Liver (tissue), 9 donors: Measurements from ENCODE around the gene MYOM3. TPM values are rescaled to one million over a fixed set of nuclear protein-coding genes. Genes with fewer than 3 reads are reported as not detected.

Source experiments
- DNase-seq: peaks from one replicate; pipeline ENCODE4 v3.0.0-alpha.2; 2017; ENCODE audit warnings: low spot score
- H3K27ac ChIP-seq, 2 donors: one replicate each; pipeline ENCODE4 v1.7.0; 2013; ENCODE audit warnings: inconsistent platforms in 2 of 2, low read length in 2 of 2, control low read depth in 1 of 2, low read depth in 1 of 2, mild to moderate bottlenecking in 1 of 2
- H3K27me3 ChIP-seq, 4 donors: one replicate each; pipeline versions ENCODE4 v1.6.1 to v1.7.0; 2013; ENCODE audit warnings: low read length in 3 of 4, inconsistent platforms in 1 of 4, mild to moderate bottlenecking in 1 of 4, moderate library complexity in 1 of 4; ENCODE audit not compliant: control insufficient read depth in 4 of 4, insufficient read depth in 4 of 4
- H3K36me3 ChIP-seq, 4 donors: one replicate each; pipeline versions ENCODE4 v1.6.1 to v1.7.0; 2013; ENCODE audit warnings: low read length in 3 of 4, mild to moderate bottlenecking in 3 of 4, low read depth in 1 of 4, moderate library complexity in 1 of 4; ENCODE audit not compliant: control insufficient read depth in 4 of 4, insufficient read depth in 3 of 4
- H3K4me1 ChIP-seq, 4 donors: one replicate each; pipeline versions ENCODE4 v1.6.1 to v1.7.0; 2013; ENCODE audit warnings: low read length in 3 of 4, mild to moderate bottlenecking in 3 of 4, moderate library complexity in 1 of 4; ENCODE audit not compliant: control insufficient read depth in 4 of 4, insufficient read depth in 4 of 4
- H3K4me3 ChIP-seq, 3 donors: one replicate each; pipeline versions ENCODE4 v1.6.1 to v1.7.0; 2013; ENCODE audit warnings: low read length in 3 of 3, control low read depth in 1 of 3, low read depth in 1 of 3, mild to moderate bottlenecking in 1 of 3
- H3K9ac ChIP-seq, 2 donors: one replicate each; pipeline ENCODE4 v1.7.0; 2013; ENCODE audit warnings: low read length in 2 of 2, mild to moderate bottlenecking in 2 of 2, moderate library complexity in 2 of 2, control low read depth in 1 of 2, low read depth in 1 of 2
- H3K9me3 ChIP-seq, 4 donors: one replicate each; pipeline versions ENCODE4 v1.6.1 to v1.7.0; 2013; ENCODE audit warnings: low read length in 3 of 4; ENCODE audit not compliant: control insufficient read depth in 4 of 4
- FOXA2 ChIP-seq: IDR thresholded peaks from 2 replicates; pipeline ENCODE4 v1.6.1; 2016; ENCODE audit warnings: antibody characterized with exemption
- GABPA ChIP-seq, 2 donors: IDR thresholded peaks in 1 of 2; conservative IDR thresholded peaks in 1 of 2; 2 replicates each; pipeline ENCODE4 v1.6.1; 2016; ENCODE audit warnings: antibody characterized with exemption in 2 of 2, mild to moderate bottlenecking in 1 of 2, moderate library complexity in 1 of 2
- HNF4A ChIP-seq, 2 donors: conservative IDR thresholded peaks; 2 replicates each; pipeline ENCODE4 v1.6.1; 2016; ENCODE audit warnings: antibody characterized with exemption in 2 of 2, mild to moderate bottlenecking in 2 of 2
- SP1 ChIP-seq: IDR thresholded peaks from 2 replicates; pipeline ENCODE4 v1.6.1; 2018; ENCODE audit warnings: antibody characterized with exemption, mild to moderate bottlenecking
- YY1 ChIP-seq: IDR thresholded peaks from 2 replicates; pipeline ENCODE4 v1.6.1; 2016; ENCODE audit warnings: antibody characterized with exemption, mild to moderate bottlenecking
- WGBS: extraction: QIAGEN DNeasy Blood & Tissue Kit; methylation state at CpG from one replicate; pipeline ENCODE4 v1.1.7; 2013; 5-methylcytosine and 5-hydroxymethylcytosine counted together
- polyA plus RNA-seq, 2 donors: library from polyadenylated mRNA; stranded (reverse) in 1 of 2; unstranded in 1 of 2; fragments of 200-250 nt in 1 of 2; fragments of >200 nt in 1 of 2; fragmentation: Nextera tagmentation in 1 of 2; extraction: Ambion mirVana in 1 of 2; gene quantifications; one replicate each; pipeline versions ENCODE4 v1.2.1 to v1.2.3, GENCODE V29; 2013 to 2015
- total RNA-seq, 2 donors: library from RNA; depleted of rRNA; stranded (reverse); fragments of >200 nt; gene quantifications; one replicate each; pipeline ENCODE4 v1.2.3, GENCODE V29; 2014
- TF ChIP-seq, protein P1 (sequence below): IDR thresholded peaks from 2 replicates; pipeline ENCODE4 v1.6.1; 2016; ENCODE audit warnings: antibody characterized with exemption
- TF ChIP-seq, protein P2 (sequence below): IDR thresholded peaks from 2 replicates; pipeline ENCODE4 v1.6.1; 2016; ENCODE audit warnings: antibody characterized with exemption
- donor health status: healthy.
- donor health status: healthy.
- donor health status: healthy.
- donor health status: healthy.
- donor health status: healthy.

The MYOM3 gene
- total and polyA plus RNA-seq, 4 donors, result 0.01 to 0.17 (median 0.05) TPM; not detected in 1

DNA sequence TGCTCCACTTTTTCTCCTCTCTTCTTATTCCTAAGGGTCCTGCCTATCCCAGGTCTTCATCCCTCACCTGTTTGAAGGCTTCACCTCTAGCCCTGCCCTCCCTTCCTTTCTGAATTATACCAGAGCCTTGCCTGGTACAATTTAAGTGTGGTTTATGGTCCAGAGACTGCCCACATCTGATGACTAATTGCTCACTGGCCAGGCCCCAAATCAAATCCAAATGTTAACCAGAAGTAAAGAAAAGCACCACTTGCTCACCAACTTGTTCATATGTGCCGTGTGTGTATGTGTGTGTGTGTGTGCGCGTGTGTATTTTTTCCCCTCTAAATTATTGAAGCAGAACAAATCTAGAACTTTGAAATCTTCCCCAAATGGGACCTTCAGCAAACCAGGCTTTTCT lies 26.4 kb downstream of the MYOM3 start:
- TF ChIP-seq GABPA (IDR thresholded peaks at IDR 0.05 in 1 of 2, conservative IDR thresholded peaks at IDR 0.05 in 1 of 2) (no peak), YY1 (no peak), HNF4A (conservative IDR thresholded peaks at IDR 0.05) (no peak), FOXA2 (no peak), SP1 (no peak)
- TF ChIP-seq, protein P1, sequence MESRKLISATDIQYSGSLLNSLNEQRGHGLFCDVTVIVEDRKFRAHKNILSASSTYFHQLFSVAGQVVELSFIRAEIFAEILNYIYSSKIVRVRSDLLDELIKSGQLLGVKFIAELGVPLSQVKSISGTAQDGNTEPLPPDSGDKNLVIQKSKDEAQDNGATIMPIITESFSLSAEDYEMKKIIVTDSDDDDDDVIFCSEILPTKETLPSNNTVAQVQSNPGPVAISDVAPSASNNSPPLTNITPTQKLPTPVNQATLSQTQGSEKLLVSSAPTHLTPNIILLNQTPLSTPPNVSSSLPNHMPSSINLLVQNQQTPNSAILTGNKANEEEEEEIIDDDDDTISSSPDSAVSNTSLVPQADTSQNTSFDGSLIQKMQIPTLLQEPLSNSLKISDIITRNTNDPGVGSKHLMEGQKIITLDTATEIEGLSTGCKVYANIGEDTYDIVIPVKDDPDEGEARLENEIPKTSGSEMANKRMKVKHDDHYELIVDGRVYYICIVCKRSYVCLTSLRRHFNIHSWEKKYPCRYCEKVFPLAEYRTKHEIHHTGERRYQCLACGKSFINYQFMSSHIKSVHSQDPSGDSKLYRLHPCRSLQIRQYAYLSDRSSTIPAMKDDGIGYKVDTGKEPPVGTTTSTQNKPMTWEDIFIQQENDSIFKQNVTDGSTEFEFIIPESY, result no peak
- H3K9me3 ChIP-seq, result no peaks in the 10 kb centered on the region
- WGBS, result 94% methylated on average over 3 of the region's 3 CpGs
- no peaks in the 10 kb centered on the region for H3K27me3 ChIP-seq
- no peak overlapping the region for H3K9ac ChIP-seq
- H3K4me1 ChIP-seq, result peaks cover 0 to 11% (median 7%) of the 10 kb centered on the region in 4 donors
- no peak overlapping the region for H3K27ac ChIP-seq
- H3K36me3 ChIP-seq, result no peaks in the 10 kb centered on the region
- DNase-seq, result no peak
- H3K4me3 ChIP-seq, result no peak overlapping the region

DNA sequence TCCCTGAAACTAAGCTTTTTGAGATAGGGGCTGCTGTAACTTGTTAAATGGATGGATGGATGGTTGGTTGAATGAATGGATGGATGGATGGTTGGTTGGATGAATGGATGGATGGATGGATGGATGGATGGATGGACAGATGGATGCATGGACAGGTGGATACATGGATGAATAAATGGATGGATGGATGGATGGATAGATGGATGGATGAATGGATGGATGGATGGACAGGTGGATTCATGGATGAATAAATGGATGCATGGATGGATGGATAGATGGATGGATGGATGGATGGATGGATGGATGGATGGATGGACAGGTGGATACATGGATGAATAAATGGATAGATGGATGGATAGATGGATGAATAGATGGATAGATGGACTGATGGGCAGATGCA lies 26.9 kb downstream of the MYOM3 start:
- peaks cover 0 to 11% (median 7%) of the 10 kb centered on the region in 4 donors for H3K4me1 ChIP-seq
- no peak overlapping the region for H3K4me3 ChIP-seq
- H3K9ac ChIP-seq, result no peak overlapping the region
- DNase-seq, result no peak
- H3K9me3 ChIP-seq, result no peaks in the 10 kb centered on the region
- H3K27me3 ChIP-seq, result no peaks in the 10 kb centered on the region
- TF ChIP-seq, protein P2, sequence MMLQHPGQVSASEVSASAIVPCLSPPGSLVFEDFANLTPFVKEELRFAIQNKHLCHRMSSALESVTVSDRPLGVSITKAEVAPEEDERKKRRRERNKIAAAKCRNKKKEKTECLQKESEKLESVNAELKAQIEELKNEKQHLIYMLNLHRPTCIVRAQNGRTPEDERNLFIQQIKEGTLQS, result no peak
- TF ChIP-seq, protein P1, result no peak
- no peak for TF ChIP-seq HNF4A (conservative IDR thresholded peaks at IDR 0.05)
- no peaks in the 10 kb centered on the region for H3K36me3 ChIP-seq
- H3K27ac ChIP-seq, result no peak overlapping the region

DNA sequence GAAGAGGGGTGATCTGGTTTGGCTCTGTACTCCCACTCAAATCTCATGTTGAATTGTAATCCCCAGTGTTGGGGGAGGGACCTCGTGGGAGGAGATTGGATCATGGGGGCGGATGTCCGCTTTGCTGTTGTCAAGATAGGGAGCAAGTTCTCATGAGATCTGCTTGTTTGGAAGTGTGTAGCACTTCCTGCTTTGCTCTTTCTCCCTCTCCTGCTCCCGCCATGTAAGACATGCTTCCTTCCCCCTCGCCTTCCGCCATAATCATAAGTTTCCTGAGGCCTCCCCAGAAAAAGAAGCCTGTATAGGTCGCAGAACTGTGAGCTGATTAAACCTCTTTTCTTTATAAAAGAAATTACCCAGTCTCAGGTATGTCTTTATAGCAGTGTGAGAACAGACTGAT lies 27.9 kb downstream of the MYOM3 start:
- peaks cover 0 to 11% (median 7%) of the 10 kb centered on the region in 4 donors for H3K4me1 ChIP-seq
- H3K9ac ChIP-seq, result no peak overlapping the region
- no peak overlapping the region for H3K4me3 ChIP-seq
- WGBS, result 84% methylated on average over 7 of the region's 7 CpGs
- TF ChIP-seq, protein P1, result no peak
- DNase-seq, result no peak
- no peak overlapping the region for H3K27ac ChIP-seq
- no peaks in the 10 kb centered on the region for H3K27me3 ChIP-seq
- no peaks in the 10 kb centered on the region for H3K9me3 ChIP-seq
- H3K36me3 ChIP-seq, result no peaks in the 10 kb centered on the region
